BLaER1 (cell line): ENCODE measurements around the gene HIPK4.

ENCODE experiments used
- H3K27ac ChIP-seq: shearing (Covaris generic); formaldehyde crosslinking; 2 replicates; pipeline ENCODE4 v1.8.1; 2022
- H3K27me3 ChIP-seq: shearing (Covaris generic); formaldehyde crosslinking; 2 replicates; pipeline ENCODE4 v1.8.1; 2022
- H3K36me3 ChIP-seq: shearing (Covaris generic); formaldehyde crosslinking; 2 replicates; pipeline ENCODE4 v1.8.1; 2022
- H3K4me1 ChIP-seq: shearing (Covaris generic); formaldehyde crosslinking; 2 replicates; pipeline ENCODE4 v1.8.1; 2022
- H3K4me2 ChIP-seq: shearing (Covaris generic); formaldehyde crosslinking; 2 replicates; pipeline ENCODE4 v1.8.1; 2022
- H3K4me3 ChIP-seq: shearing (Covaris generic); formaldehyde crosslinking; 2 replicates; pipeline ENCODE4 v1.8.1; 2022
- H3K9ac ChIP-seq: shearing (Covaris generic); formaldehyde crosslinking; 2 replicates; pipeline ENCODE4 v1.8.1; 2022
- H3K9me3 ChIP-seq: shearing (Covaris generic); formaldehyde crosslinking; 2 replicates; pipeline ENCODE4 v1.8.1; 2022
- H4K20me1 ChIP-seq: shearing (Covaris generic); formaldehyde crosslinking; 2 replicates; pipeline ENCODE4 v1.8.1; 2022
- Cebpa-rat ChIP-seq: shearing (Covaris generic); IDR thresholded peaks from 2 replicates; pipeline ENCODE4 v1.8.1; 2022

The HIPK4 gene

DNA sequence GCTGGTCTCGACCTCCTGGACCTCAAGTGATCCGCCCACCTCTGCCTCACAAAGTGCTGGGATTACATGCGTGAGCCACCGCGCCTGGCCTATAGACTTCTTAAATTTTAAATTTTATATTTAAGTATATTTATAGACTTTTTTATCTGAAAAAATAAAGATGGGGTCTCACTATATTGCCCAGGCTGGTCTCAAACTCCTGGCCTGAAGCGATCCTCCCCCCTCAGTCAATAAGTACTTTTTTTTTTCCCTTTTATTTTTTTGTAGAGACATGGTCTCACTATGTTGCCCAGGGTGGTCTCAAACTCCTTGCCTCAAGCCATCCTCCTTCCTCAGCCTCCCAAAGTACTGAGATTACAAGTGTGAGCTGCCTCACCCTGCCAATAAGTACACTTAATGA, 34.0 kb upstream of the HIPK4 start:
- Histone ChIP-seq H3K9me3 (no peaks in the 10 kb centered on the region), H3K4me1 (peaks cover 49% of the 10 kb centered on the region), H3K4me2 (peak overlapping the region; percentile 91), H4K20me1 (no peaks in the 10 kb centered on the region), H3K36me3 (peaks cover 13% of the 10 kb centered on the region), H3K27me3 (no peaks in the 10 kb centered on the region), H3K4me3 (no peak overlapping the region), H3K27ac (no peak overlapping the region), H3K9ac (no peak overlapping the region)
- TF ChIP-seq Cebpa-rat, result no peak

DNA sequence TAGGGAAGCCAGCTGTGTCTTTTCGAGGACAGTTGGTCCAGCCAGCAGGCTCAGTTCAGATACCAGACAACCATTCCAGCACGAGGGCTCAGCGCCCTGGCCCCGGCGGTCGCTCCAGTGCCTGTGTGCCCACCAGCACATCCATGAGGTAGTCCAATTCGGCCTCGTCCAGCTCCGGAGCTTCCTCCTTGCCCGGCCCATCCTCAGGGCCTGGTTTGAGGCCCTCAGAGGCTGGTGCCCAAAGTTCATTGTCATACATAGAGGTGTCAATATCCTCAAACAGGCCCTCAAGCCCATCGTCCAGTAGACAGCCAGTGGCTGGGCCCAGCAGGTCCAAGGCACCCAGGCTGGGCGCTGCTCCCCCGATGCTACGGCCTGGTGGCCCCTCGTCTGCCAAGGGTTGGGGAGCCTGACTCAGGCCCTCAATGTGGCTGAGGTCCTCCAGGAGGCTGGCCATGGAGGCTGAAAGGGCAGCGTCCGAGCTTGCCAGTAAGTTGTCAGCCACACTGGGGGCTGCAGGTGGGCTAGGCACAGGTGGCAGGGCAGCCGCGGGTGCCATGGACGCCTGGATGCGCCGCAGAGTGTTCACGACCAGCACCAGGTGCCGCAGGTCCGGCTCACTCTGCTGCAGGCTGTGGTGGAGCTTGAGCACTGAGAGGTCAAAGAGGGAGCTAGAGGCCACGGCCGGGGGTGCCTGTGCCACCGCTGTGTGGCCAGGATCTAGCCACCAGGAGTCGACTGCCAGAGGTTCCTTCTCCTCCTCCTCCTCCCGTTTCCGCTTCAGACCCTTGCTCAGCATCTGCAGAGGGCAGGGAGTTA, 33.0 kb upstream of the HIPK4 start:
- no peak for TF ChIP-seq Cebpa-rat
- no peaks in the 10 kb centered on the region for H4K20me1 ChIP-seq
- H3K9me3 ChIP-seq, result no peaks in the 10 kb centered on the region
- H3K4me3 ChIP-seq, result no peak overlapping the region
- peaks cover 13% of the 10 kb centered on the region for H3K36me3 ChIP-seq
- H3K4me2 ChIP-seq, result no peak overlapping the region
- H3K4me1 ChIP-seq, result peaks cover 58% of the 10 kb centered on the region
- 0 out of 2 replicates have a peak overlapping the region, but pooled peaks have one; percentile 2 for H3K27ac ChIP-seq
- no peak overlapping the region for H3K9ac ChIP-seq
- no peaks in the 10 kb centered on the region for H3K27me3 ChIP-seq

DNA sequence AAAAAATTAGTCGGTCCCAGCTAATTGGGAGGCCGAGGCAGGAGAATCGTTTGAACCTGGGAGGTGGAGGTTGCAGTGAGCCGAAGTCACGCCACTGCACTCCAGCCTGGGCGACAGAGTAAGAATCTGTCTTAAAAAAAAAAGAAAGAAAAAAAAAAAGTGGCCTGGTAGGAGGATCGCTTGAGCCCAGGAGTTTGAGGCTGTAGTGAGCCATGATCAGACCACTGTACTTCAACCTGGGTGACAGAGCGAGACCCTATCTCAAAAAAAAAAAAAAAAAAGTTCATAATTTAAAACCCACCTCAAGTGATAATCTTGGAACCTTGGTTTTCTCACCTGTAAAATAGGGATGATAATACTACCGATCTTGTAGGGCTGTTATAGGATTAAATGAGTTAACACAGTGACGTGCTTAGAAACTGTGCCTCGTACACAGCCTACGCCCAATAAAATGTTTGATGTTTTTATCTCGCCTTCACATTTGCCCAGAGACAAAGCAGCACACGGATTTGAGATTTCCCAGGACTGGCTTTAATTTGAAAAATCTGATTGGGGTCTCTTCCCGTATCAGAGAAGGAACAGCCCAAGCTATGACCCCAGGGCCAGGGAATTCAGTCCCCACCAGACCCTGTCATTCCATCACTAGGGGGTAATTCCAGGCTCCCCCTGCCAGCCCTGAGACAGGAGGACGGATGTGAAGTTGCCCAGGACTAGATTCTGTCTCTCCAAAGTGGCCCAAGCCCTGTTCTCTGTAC, 32.2 kb upstream of the HIPK4 start:
- Histone ChIP-seq H3K27me3 (no peaks in the 10 kb centered on the region), H4K20me1 (no peaks in the 10 kb centered on the region), H3K27ac (no peak overlapping the region), H3K4me1 (peaks cover 66% of the 10 kb centered on the region), H3K4me2 (peak overlapping the region; percentile 97), H3K9me3 (no peaks in the 10 kb centered on the region), H3K4me3 (no peak overlapping the region), H3K36me3 (peaks cover 13% of the 10 kb centered on the region), H3K9ac (peak overlapping the region; percentile 83)
- no peak for TF ChIP-seq Cebpa-rat

DNA sequence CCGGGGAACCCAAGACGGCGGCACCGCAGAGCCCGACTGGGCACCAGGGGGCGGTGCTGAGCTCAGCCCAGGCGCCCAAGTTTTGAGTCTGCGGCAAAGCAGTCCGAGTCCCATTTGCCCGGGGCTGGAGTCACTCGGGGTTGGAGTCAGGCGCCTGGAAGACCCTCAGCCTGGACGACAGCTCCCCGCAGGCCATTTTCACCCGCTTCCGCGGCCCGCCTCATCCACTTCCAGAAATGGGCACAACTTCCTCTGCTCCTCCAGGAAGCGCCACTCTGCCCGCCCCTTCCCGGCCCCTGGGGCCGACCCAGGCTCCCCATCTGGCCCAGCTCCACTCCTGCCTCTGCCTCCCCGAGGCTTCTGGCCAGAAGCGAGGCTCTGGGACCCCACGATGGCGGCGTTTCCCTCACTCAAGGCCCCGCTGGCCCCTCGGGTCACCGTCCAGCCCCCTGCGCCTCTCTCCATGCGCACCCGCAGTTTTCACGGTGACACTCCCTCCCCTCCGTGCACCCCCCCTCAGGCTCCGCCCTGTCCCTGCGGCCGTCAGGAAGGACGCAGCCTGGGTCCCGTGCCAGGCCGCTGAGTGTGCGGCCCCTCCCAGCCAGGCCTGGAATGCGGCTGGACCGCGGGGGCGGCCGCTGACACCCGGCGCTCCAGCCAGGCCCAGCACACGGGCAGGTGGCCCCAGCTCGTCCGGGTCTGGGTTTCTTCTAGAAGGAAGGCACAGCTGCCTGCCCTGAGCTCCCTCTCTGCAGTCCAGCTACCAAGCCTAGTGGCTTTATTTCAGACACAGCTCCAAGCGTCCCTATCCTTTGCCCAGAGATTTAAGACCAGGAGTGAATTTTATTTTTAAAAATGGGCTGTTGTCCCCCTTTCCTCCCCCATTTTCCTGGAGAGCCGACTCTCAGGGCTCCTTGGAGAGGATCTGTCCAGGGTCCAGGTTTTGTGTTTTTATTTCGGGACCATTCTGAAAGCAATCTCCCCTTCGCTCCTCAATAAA, 31.1 kb upstream of the HIPK4 start:
- Histone ChIP-seq H4K20me1 (no peaks in the 10 kb centered on the region), H3K4me3 (peak overlapping the region; percentile 80), H3K36me3 (peaks cover 13% of the 10 kb centered on the region), H3K9ac (peak overlapping the region; percentile 83), H3K9me3 (no peaks in the 10 kb centered on the region), H3K27me3 (no peaks in the 10 kb centered on the region), H3K4me1 (peaks cover 66% of the 10 kb centered on the region), H3K27ac (peak overlapping the region; percentile 87), H3K4me2 (peak overlapping the region; percentile 97)
- TF ChIP-seq Cebpa-rat, result no peak

DNA sequence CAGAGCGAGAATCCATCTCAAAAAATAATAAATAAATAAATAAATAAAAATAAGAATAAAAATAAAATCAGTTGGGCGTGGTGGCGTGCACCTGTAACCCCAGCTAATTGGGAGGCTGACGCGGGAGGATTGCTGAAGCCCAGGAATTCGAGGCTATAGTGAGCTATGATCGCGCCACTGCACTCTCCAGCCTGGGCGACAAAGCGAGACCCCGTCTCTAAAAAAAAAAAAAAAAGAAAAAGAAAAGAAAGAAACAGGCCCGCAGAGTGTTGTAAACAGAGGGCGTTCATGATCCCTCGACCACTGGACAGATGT, 30.4 kb upstream of the HIPK4 start:
- no peak for TF ChIP-seq Cebpa-rat
- peak overlapping the region; percentile 83; the same call in 1 of the 2 replicates for H3K9ac ChIP-seq
- H3K4me1 ChIP-seq, result peaks cover 73% of the 10 kb centered on the region
- H3K4me2 ChIP-seq, result peak overlapping the region; percentile 97
- H3K36me3 ChIP-seq, result peaks cover 13% of the 10 kb centered on the region
- H3K27me3 ChIP-seq, result no peaks in the 10 kb centered on the region
- no peaks in the 10 kb centered on the region for H3K9me3 ChIP-seq
- H3K4me3 ChIP-seq, result peak overlapping the region; percentile 80
- no peaks in the 10 kb centered on the region for H4K20me1 ChIP-seq
- peak overlapping the region; percentile 87; the same call in 1 of the 2 replicates for H3K27ac ChIP-seq

DNA sequence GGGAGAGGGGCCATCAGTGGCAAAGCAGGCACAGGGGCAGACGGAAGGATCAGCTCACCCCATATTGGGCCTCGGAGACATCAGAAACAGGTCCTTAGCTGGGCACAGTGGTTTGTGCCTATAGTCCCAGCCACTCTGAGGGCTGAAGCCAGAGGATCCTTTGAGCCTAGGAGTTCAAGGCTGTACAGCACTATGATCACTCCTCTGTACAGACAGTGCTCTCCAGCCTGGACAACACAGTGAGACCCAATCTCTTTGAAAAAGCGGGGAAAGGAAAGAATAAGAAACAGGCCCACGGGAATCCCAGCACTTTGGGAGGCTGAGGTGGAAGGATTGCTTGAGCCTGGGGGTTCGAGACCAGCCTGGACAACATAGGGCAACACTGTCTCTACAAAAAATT, 29.8 kb upstream of the HIPK4 start:
- H3K4me2 ChIP-seq, result no peak overlapping the region

DNA sequence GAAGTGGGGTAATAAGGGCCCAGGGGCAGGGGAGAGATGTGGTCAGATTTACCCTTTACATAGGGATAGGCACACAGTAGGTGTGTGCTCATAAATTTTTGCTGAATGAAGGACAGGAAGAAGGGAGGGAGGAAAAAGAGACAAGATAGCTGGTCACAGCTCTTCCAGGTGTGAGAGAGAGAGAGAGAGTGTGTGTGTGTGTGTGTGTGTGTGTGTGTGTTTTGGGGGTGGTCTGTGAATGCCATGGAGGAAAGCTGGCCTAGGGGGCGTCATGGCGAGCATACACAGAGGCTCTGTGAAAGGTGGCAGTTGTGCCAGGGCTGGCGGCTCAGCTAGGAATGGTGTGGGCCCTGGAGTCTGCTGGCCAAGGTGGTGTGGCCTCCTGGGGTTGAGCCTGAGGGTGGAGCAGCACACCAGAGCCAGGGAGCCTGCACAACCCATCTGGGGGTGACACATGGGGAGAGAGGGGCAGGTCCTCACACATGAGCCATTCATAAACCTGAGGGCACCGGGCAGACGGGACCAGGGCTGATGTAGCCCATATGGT, 29.2 kb upstream of the HIPK4 start:
- Histone ChIP-seq H3K27ac (0 out of 2 replicates have a peak overlapping the region, but pooled peaks have one; percentile 13), H3K4me3 (no peak overlapping the region), H3K9me3 (no peaks in the 10 kb centered on the region), H3K27me3 (no peaks in the 10 kb centered on the region), H4K20me1 (no peaks in the 10 kb centered on the region), H3K4me1 (peaks cover 75% of the 10 kb centered on the region), H3K4me2 (no peak overlapping the region), H3K36me3 (peaks cover 13% of the 10 kb centered on the region), H3K9ac (no peak overlapping the region)
- no peak for TF ChIP-seq Cebpa-rat

More for the DNA sequence above, 29.8 kb upstream of the HIPK4 start:
- Histone ChIP-seq H3K27ac (no peak overlapping the region), H3K9ac (no peak overlapping the region), H3K36me3 (peaks cover 13% of the 10 kb centered on the region), H3K4me3 (no peak overlapping the region), H3K27me3 (no peaks in the 10 kb centered on the region), H3K9me3 (no peaks in the 10 kb centered on the region), H3K4me1 (peaks cover 75% of the 10 kb centered on the region), H4K20me1 (no peaks in the 10 kb centered on the region)
- TF ChIP-seq Cebpa-rat, result no peak

DNA sequence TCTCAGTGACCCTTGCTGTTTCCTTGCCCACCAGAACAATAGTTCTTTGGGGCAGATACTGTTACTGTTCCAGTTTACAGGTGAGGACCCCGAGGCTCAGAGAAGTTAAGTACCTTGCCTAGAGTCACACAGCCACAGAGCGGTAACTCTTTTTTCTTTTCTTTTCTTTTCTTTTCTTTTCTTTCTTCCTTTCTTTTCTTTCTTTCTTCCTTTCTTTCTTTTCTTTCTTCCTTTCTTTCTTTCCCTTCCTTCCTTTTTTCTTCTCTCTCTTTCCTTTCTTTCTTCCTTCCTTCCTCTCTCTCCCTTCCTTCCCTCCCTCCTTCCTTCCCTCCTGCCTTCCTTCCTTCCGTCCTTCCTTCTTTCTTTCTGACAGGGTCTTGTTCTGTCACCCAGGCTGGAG, 28.1 kb upstream of the HIPK4 start:
- Histone ChIP-seq H3K27ac (peak overlapping the region; percentile 81), H3K36me3 (peaks cover 9% of the 10 kb centered on the region), H3K4me3 (no peak overlapping the region), H3K27me3 (no peaks in the 10 kb centered on the region), H3K9me3 (no peaks in the 10 kb centered on the region), H4K20me1 (no peaks in the 10 kb centered on the region), H3K9ac (peak overlapping the region; percentile 57; the same call in 1 of the 2 replicates), H3K4me1 (peaks cover 79% of the 10 kb centered on the region), H3K4me2 (peak overlapping the region; percentile 72)
- no peak for TF ChIP-seq Cebpa-rat

DNA sequence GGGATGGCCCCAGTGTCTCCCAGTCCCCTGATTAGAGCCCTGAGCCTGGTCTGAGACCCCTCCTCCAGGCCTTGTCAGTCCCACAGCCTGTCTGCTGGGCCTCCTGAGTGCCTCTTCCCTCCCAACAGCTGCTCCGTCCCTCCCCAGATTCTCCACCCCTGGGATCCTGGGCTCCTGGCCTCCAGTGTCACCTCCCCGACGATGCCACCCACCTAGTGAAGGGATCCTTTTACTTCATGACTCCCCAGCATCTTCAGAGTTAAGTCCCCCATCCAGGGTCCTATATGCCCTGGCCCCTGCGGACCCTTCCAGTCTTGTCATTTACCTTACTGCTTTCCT, 27.6 kb upstream of the HIPK4 start:
- no peak for TF ChIP-seq Cebpa-rat
- Histone ChIP-seq H3K27me3 (no peaks in the 10 kb centered on the region), H3K9ac (peak overlapping the region; percentile 57), H3K4me1 (peaks cover 83% of the 10 kb centered on the region), H3K27ac (peak overlapping the region; percentile 81), H4K20me1 (no peaks in the 10 kb centered on the region), H3K9me3 (no peaks in the 10 kb centered on the region), H3K4me3 (no peak overlapping the region), H3K36me3 (peaks cover 4% of the 10 kb centered on the region), H3K4me2 (peak overlapping the region; percentile 72)
